ENCODE data around the gene FMN1. TPM values are rescaled to one million over a fixed set of nuclear protein-coding genes. Genes with fewer than 3 reads are reported as not detected.

Gene FMN1
- total and polyA plus RNA-seq, 2 of the 13 experiments (the other 11 are each of a cell fraction or from before 2014, with no cell fraction given): 0.20 to 0.60 TPM

DNA sequence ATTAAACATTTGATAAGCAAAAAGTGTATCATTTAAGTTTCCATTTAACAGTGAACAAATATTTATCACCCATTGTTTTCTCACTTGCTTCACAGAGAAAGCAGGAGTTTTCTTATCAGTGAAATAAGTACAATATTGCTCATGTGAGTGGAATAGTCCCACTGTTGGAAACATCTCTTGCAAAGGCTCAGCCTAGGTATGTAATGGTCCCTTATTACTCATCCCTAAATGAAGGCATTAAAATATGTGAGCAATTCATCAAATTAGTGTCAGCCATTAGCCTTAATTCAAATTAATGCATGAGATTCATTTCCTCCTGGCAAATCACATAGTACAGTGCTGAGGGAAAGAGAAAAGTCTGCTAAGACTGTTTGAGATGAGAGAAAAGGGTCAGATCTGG lies 9.6 kb upstream of the FMN1 start:
- H3K9me3 ChIP-seq (ENCODE audit: low read length): no peaks in the 10 kb centered on the region
- TF ChIP-seq ZFP90 (CRISPR knock-in tag; IDR thresholded peaks at IDR 0.05; ENCODE audit: borderline replicate concordance) (no peak), SP4 (CRISPR knock-in tag; IDR thresholded peaks at IDR 0.05) (no peak), SAFB2 (CRISPR knock-in tag; IDR thresholded peaks at IDR 0.05; ENCODE audit: borderline replicate concordance, low read depth) (no peak), PITX1 (CRISPR knock-in tag; IDR thresholded peaks at IDR 0.05) (no peak), GABPB1 (CRISPR knock-in tag; IDR thresholded peaks at IDR 0.05) (no peak), ATM (IDR thresholded peaks at IDR 0.05; ENCODE audit: borderline replicate concordance) (no peak), SOX5 (CRISPR knock-in tag; IDR thresholded peaks at IDR 0.05; ENCODE audit: borderline replicate concordance) (no peak), ZNF747 (CRISPR knock-in tag; IDR thresholded peaks at IDR 0.05; ENCODE audit: borderline replicate concordance) (no peak)
- TF ChIP-seq, protein P1, sequence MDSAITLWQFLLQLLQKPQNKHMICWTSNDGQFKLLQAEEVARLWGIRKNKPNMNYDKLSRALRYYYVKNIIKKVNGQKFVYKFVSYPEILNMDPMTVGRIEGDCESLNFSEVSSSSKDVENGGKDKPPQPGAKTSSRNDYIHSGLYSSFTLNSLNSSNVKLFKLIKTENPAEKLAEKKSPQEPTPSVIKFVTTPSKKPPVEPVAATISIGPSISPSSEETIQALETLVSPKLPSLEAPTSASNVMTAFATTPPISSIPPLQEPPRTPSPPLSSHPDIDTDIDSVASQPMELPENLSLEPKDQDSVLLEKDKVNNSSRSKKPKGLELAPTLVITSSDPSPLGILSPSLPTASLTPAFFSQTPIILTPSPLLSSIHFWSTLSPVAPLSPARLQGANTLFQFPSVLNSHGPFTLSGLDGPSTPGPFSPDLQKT (CRISPR knock-in tag; IDR thresholded peaks at IDR 0.05; ENCODE audit: borderline replicate concordance): no peak
- TF ChIP-seq, protein P2, sequence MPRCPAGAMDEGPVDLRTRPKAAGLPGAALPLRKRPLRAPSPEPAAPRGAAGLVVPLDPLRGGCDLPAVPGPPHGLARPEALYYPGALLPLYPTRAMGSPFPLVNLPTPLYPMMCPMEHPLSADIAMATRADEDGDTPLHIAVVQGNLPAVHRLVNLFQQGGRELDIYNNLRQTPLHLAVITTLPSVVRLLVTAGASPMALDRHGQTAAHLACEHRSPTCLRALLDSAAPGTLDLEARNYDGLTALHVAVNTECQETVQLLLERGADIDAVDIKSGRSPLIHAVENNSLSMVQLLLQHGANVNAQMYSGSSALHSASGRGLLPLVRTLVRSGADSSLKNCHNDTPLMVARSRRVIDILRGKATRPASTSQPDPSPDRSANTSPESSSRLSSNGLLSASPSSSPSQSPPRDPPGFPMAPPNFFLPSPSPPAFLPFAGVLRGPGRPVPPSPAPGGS (CRISPR knock-in tag; IDR thresholded peaks at IDR 0.05): no peak
- TF ChIP-seq, protein P3, sequence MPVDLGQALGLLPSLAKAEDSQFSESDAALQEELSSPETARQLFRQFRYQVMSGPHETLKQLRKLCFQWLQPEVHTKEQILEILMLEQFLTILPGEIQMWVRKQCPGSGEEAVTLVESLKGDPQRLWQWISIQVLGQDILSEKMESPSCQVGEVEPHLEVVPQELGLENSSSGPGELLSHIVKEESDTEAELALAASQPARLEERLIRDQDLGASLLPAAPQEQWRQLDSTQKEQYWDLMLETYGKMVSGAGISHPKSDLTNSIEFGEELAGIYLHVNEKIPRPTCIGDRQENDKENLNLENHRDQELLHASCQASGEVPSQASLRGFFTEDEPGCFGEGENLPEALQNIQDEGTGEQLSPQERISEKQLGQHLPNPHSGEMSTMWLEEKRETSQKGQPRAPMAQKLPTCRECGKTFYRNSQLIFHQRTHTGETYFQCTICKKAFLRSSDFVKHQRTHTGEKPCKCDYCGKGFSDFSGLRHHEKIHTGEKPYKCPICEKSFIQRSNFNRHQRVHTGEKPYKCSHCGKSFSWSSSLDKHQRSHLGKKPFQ (CRISPR knock-in tag; IDR thresholded peaks at IDR 0.05; ENCODE audit: insufficient replicate concordance): no peak
- TF ChIP-seq, protein P4, sequence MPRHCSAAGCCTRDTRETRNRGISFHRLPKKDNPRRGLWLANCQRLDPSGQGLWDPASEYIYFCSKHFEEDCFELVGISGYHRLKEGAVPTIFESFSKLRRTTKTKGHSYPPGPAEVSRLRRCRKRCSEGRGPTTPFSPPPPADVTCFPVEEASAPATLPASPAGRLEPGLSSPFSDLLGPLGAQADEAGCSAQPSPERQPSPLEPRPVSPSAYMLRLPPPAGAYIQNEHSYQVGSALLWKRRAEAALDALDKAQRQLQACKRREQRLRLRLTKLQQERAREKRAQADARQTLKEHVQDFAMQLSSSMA (CRISPR knock-in tag; IDR thresholded peaks at IDR 0.05): no peak
- TF ChIP-seq, protein P5, sequence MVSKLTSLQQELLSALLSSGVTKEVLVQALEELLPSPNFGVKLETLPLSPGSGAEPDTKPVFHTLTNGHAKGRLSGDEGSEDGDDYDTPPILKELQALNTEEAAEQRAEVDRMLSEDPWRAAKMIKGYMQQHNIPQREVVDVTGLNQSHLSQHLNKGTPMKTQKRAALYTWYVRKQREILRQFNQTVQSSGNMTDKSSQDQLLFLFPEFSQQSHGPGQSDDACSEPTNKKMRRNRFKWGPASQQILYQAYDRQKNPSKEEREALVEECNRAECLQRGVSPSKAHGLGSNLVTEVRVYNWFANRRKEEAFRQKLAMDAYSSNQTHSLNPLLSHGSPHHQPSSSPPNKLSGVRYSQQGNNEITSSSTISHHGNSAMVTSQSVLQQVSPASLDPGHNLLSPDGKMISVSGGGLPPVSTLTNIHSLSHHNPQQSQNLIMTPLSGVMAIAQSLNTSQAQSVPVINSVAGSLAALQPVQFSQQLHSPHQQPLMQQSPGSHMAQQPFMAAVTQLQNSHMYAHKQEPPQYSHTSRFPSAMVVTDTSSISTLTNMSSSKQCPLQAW (CRISPR knock-in tag; IDR thresholded peaks at IDR 0.05): no peak
- FAIRE-seq (no peak), DNase-seq (ENCODE audit: low spot score) (no peak), ATAC-seq (no peak)
- no peak overlapping the region for H3K4me3 ChIP-seq (replicated peaks in 1 of 3; ENCODE audit: insufficient read depth in 1 of 3, low read depth in 2 of 3, low read length in 3 of 3)
- no peak overlapping the region for H3K4me2 ChIP-seq (ENCODE audit: low read depth, low read length)
- no peak overlapping the region for H3K27ac ChIP-seq (ENCODE audit: extremely low read length, insufficient read depth, low read length)
- H3K9ac ChIP-seq (ENCODE audit: insufficient read depth, low read depth, low read length): no peak overlapping the region
- H3K36me3 ChIP-seq (replicated peaks in 1 of 2; ENCODE audit: control insufficient read depth in 1 of 2, insufficient read depth in 2 of 2, low read length in 2 of 2): no peaks in the 10 kb centered on the region
- no TSS peak for BruUV-seq (replicated peaks)
- no peak overlapping the region for H2AFZ ChIP-seq (ENCODE audit: low read length)
- ChIA-PET CTCF (ENCODE audit: low intra/inter-chr PET ratio, low total read pairs) (no interaction called here), POLR2A (no interaction called here)
- H3K4me1 ChIP-seq (ENCODE audit: insufficient read depth, low read length): peaks cover 24% of the 10 kb centered on the region
- no peaks in the 10 kb centered on the region for H3K27me3 ChIP-seq (ENCODE audit: control insufficient read depth in 1 of 2, insufficient read depth in 2 of 2, low read length in 2 of 2)
- in situ Hi-C loops (cut with HindIII; ENCODE audit: extremely low pct_ligation_motif_present, low pct_unique_long_range_greater_than_20kb) (loop anchor here (5.0 kb wide), 1 partner anchor 52 kb away; no protein-coding TSS in a partner anchor), intact Hi-C loops (cut with micrococcal nuclease; ENCODE audit: unreplicated experiment) (no loop called here)
- no peaks in the 10 kb centered on the region for H3K79me2 ChIP-seq (ENCODE audit: insufficient read depth, low read length)
- no peaks in the 10 kb centered on the region for H4K20me1 ChIP-seq (ENCODE audit: insufficient read depth, low read length)

Measured in HepG2 (cell line).